Transverse colon (tissue), 4 donors: ENCODE results near the gene BID. TPM values are rescaled to one million over a fixed set of nuclear protein-coding genes. Genes with fewer than 3 reads are reported as not detected.

ENCODE experiments used
- DNase-seq: peaks from one replicate; pipeline ENCODE4 v3.0.0-alpha.2; 2019
- H3K27ac ChIP-seq, 4 donors: fragments of 200-600 bp; sonication (generic); 2 replicates each; pipeline ENCODE4 v1.5.1; 2016 to 2018; ENCODE audit warnings: inconsistent platforms in 4 of 4
- H3K27me3 ChIP-seq: fragments of 200-600 bp; sonication (generic); 2 replicates; pipeline ENCODE4 v1.5.1; 2017; ENCODE audit warnings: inconsistent platforms
- H3K36me3 ChIP-seq, 4 donors: fragments of 200-600 bp; sonication (generic); 2 replicates each; pipeline ENCODE4 v1.5.1; 2017 to 2019; ENCODE audit warnings: inconsistent platforms in 4 of 4
- H3K4me1 ChIP-seq, 4 donors: fragments of 200-600 bp; sonication (generic); 2 replicates each; pipeline ENCODE4 v1.5.1; 2017 to 2020; ENCODE audit warnings: inconsistent platforms in 4 of 4
- H3K4me3 ChIP-seq, 4 donors: fragments of 200-600 bp; sonication (generic); 1 replicate in 1 of 4; 2 replicates in 3 of 4; pipeline versions ENCODE4 v1.5.1 to v1.6.1; 2017 to 2019; ENCODE audit warnings: inconsistent platforms in 4 of 4
- H3K9me3 ChIP-seq, 2 donors: fragments of 200-600 bp; sonication (generic); 2 replicates each; pipeline ENCODE4 v1.5.1; 2017 to 2019; ENCODE audit warnings: inconsistent platforms in 2 of 2
- CTCF ChIP-seq, 5 experiments: fragments of 200-600 bp in 3 of 5; fragments of 450-650 bp in 2 of 5; sonication (generic) in 3 of 5; IDR thresholded peaks; 1 replicate in 2 of 5; 2 replicates in 3 of 5; pipeline ENCODE4 v1.5.1; 2016 to 2017; ENCODE audit warnings: antibody characterized with exemption in 5 of 5, inconsistent platforms in 3 of 5, mild to moderate bottlenecking in 2 of 5, moderate library complexity in 1 of 5
- EP300 ChIP-seq: sonication (generic); formaldehyde crosslinking; IDR thresholded peaks from one replicate; pipeline ENCODE4 v1.6.1; 2017; ENCODE audit warnings: antibody characterized with exemption, low read depth
- POLR2A ChIP-seq: fragments of 450-650 bp; IDR thresholded peaks from one replicate; pipeline ENCODE4 v1.6.1; 2016; ENCODE audit warnings: antibody characterized with exemption, mild to moderate bottlenecking, moderate library complexity
- POLR2AphosphoS5 ChIP-seq, 3 donors: sonication (generic); formaldehyde crosslinking; IDR thresholded peaks; one replicate each; pipeline ENCODE4 v1.6.1; 2016; ENCODE audit warnings: antibody characterized with exemption in 3 of 3
- WGBS, 2 donors: methylation state at CpG; one replicate each; pipeline ENCODE4 v1.1.5; 2018; ENCODE audit warnings: low coverage in 1 of 2; 5-methylcytosine and 5-hydroxymethylcytosine counted together
- in situ Hi-C, 4 donors: fragments of 200-750 bp; cut with MboI; loops; one replicate each; pipeline versions ENCODE4 v1.15.0 to v1.15.1; 2017; ENCODE audit warnings: low sequenced_read_pairs in 3 of 4, low pct_ligation_motif_present in 1 of 4, low pct_unique_long_range_greater_than_20kb in 1 of 4
- intact Hi-C: fragments of 100-400 bp; cut with DNase I; formaldehyde crosslinking; loops from one replicate; pipeline ENCODE4 v1.15.1; 2023; ENCODE audit warnings: low total_unique reads
- total RNA-seq, 4 donors: library from RNA; depleted of rRNA; stranded (reverse); fragments of >200 nt; gene quantifications; one replicate each; pipeline ENCODE4 v1.1.0, GENCODE V29; 2016

The BID gene
- total RNA-seq, 4 donors from 2014 or later: 21.1 to 59.5 (median 25.5) TPM

- Histone ChIP-seq H3K4me1 (peaks cover 12 to 37% (median 24%) of the 10 kb centered on the region in 4 donors), H3K27me3 (no peaks in the 10 kb centered on the region), H3K4me3 (no peak overlapping the region), H3K36me3 (peaks cover 0 to 24% (median 12%) of the 10 kb centered on the region in 4 donors), H3K9me3 (no peaks in the 10 kb centered on the region), H3K27ac (peak overlapping the region; percentile 25 to 75 (median 64))
- 72 to 79% methylated on average over 6 to 13 of the region's 13 CpGs for WGBS, 2 donors
- TF ChIP-seq EP300 (no peak), CTCF (IDR thresholded peaks at IDR 0.05) (no peak), POLR2AphosphoS5 (IDR thresholded peaks at IDR 0.05) (no peak), POLR2A (no peak)
- intact Hi-C loops (no loop called here), in situ Hi-C loops (no loop called here)
- no peak for DNase-seq
These were observed 48.0 kb downstream of the BID start for GRCh38 chr22:17726006-17726927.

GRCh38 chr22:17725500-17725796 is 48.8 kb downstream of the BID start:
- Histone ChIP-seq H3K27me3 (no peaks in the 10 kb centered on the region), H3K9me3 (no peaks in the 10 kb centered on the region), H3K4me1 (peaks cover 12 to 37% (median 24%) of the 10 kb centered on the region in 4 donors), H3K4me3 (no peak overlapping the region), H3K27ac (peak overlapping the region; percentile 62 to 75 (median 66)), H3K36me3 (peaks cover 0 to 24% (median 12%) of the 10 kb centered on the region in 4 donors)
- DNase-seq: no peak
- intact Hi-C loops (no loop called here), in situ Hi-C loops (no loop called here)
- TF ChIP-seq CTCF (IDR thresholded peaks at IDR 0.05) (no peak), POLR2A (no peak), POLR2AphosphoS5 (IDR thresholded peaks at IDR 0.05) (no peak), EP300 (no peak)

- H3K4me1 ChIP-seq: peaks cover 12 to 37% (median 24%) of the 10 kb centered on the region in 4 donors
- in situ Hi-C loops: no loop called here
- intact Hi-C loops: no loop called here
These were observed 49.4 kb downstream of the BID start for GRCh38 chr22:17724678-17725499.

More at GRCh38 chr22:17724678-17725499, 49.4 kb downstream of the BID start:
- H3K36me3 ChIP-seq: peaks cover 0 to 24% (median 10%) of the 10 kb centered on the region in 4 donors
- no peaks in the 10 kb centered on the region for H3K9me3 ChIP-seq
- H3K4me3 ChIP-seq: no peak overlapping the region
- DNase-seq: no peak
- no peak for TF ChIP-seq POLR2AphosphoS5 (IDR thresholded peaks at IDR 0.05)
- no peak for TF ChIP-seq EP300
- no peak for TF ChIP-seq CTCF (IDR thresholded peaks at IDR 0.05)
- TF ChIP-seq POLR2A: no peak
- H3K27ac ChIP-seq: peak overlapping the region; percentile 62 to 75 (median 66)
- no peaks in the 10 kb centered on the region for H3K27me3 ChIP-seq
- 43 to 58% methylated on average over 7 to 8 of the region's 8 CpGs for WGBS, 2 donors
